GM23338 (cell line): ENCODE results near the gene OPRM1.

Experiments
- CREB1 ChIP-seq: fragments of 250-450 bp; sonication (Bioruptor Pico); IDR thresholded peaks from 2 replicates; pipeline ENCODE4 v1.5.0; 2020; ENCODE audit warnings: low read depth, mild to moderate bottlenecking, moderate library complexity
- EZH2 ChIP-seq: fragments of 200-600 bp; sonication (generic); IDR thresholded peaks from one replicate; pipeline ENCODE4 v1.8.0; 2017; ENCODE audit warnings: antibody characterized with exemption, mild to moderate bottlenecking, low read depth; ENCODE audit not compliant: unreplicated experiment
- EZH2phosphoT487 ChIP-seq: fragments of 200-600 bp; sonication (generic); IDR thresholded peaks from one replicate; pipeline ENCODE4 v1.8.1; 2018; ENCODE audit warnings: antibody characterized with exemption; ENCODE audit not compliant: unreplicated experiment
- POLR2AphosphoS5 ChIP-seq: IDR thresholded peaks from 2 replicates; pipeline ENCODE4 v1.6.1; 2016; ENCODE audit warnings: antibody characterized with exemption, low read depth
- REST ChIP-seq: IDR thresholded peaks from one replicate; pipeline ENCODE4 v1.6.1; 2018; ENCODE audit warnings: antibody characterized with exemption; ENCODE audit not compliant: unreplicated experiment
- ZNF114 ChIP-seq: fragments of 250-450 bp; sonication (Bioruptor Pico); IDR thresholded peaks from 2 replicates; pipeline ENCODE4 v1.5.0; 2020; ENCODE audit warnings: mild to moderate bottlenecking, moderate library complexity
- ZNF462 ChIP-seq: fragments of 250-450 bp; sonication (Bioruptor Pico); IDR thresholded peaks from 2 replicates; pipeline ENCODE4 v1.5.0; 2020; ENCODE audit warnings: mild to moderate bottlenecking, moderate library complexity
- TF ChIP-seq, protein P1 (sequence below), 2 experiments: fragments of 200-600 bp in 1 of 2; sonication (generic) in 1 of 2; conservative IDR thresholded peaks; 2 replicates each; pipeline versions ENCODE4 v1.5.1 to v1.6.1; 2016 to 2017; ENCODE audit warnings: antibody characterized with exemption in 2 of 2, low read depth in 2 of 2, mild to moderate bottlenecking in 2 of 2, moderate library complexity in 1 of 2
- TF ChIP-seq, protein P2 (sequence below): IDR thresholded peaks from 2 replicates; pipeline ENCODE4 v1.6.1; 2016; ENCODE audit warnings: antibody characterized with exemption

DNA sequence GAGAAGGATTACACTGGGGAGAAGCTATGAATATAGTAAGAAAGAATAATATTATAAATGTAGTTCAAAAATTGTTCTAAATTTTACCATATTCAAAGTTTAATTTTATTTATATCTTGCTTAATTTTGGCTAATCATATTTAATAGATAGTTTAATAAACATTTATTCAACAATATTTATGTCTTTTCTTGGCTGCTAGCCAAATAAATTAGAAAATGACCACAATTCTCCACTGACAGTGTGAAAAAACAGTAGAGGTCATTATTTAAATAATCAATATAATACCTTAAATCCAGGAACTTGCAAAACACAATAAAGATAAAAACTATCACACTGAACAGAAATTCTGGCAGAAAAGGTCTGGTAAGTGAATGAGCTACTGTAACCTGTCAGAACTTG, 171.6 kb downstream of the OPRM1 start:
- TF ChIP-seq REST (no peak), POLR2AphosphoS5 (no peak), CREB1 (no peak), ZNF114 (CRISPR knock-in tag) (no peak), EZH2phosphoT487 (no peak), EZH2 (no peak), ZNF462 (CRISPR knock-in tag) (no peak)
- TF ChIP-seq, protein P1, sequence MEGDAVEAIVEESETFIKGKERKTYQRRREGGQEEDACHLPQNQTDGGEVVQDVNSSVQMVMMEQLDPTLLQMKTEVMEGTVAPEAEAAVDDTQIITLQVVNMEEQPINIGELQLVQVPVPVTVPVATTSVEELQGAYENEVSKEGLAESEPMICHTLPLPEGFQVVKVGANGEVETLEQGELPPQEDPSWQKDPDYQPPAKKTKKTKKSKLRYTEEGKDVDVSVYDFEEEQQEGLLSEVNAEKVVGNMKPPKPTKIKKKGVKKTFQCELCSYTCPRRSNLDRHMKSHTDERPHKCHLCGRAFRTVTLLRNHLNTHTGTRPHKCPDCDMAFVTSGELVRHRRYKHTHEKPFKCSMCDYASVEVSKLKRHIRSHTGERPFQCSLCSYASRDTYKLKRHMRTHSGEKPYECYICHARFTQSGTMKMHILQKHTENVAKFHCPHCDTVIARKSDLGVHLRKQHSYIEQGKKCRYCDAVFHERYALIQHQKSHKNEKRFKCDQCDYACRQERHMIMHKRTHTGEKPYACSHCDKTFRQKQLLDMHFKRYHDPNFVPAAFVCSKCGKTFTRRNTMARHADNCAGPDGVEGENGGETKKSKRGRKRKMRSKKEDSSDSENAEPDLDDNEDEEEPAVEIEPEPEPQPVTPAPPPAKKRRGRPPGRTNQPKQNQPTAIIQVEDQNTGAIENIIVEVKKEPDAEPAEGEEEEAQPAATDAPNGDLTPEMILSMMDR (conservative IDR thresholded peaks at IDR 0.05; ENCODE audit: low read depth in 2 of 2), result no peak
- TF ChIP-seq, protein P2, sequence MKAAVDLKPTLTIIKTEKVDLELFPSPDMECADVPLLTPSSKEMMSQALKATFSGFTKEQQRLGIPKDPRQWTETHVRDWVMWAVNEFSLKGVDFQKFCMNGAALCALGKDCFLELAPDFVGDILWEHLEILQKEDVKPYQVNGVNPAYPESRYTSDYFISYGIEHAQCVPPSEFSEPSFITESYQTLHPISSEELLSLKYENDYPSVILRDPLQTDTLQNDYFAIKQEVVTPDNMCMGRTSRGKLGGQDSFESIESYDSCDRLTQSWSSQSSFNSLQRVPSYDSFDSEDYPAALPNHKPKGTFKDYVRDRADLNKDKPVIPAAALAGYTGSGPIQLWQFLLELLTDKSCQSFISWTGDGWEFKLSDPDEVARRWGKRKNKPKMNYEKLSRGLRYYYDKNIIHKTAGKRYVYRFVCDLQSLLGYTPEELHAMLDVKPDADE, result no peak
